HG02981 (cell line): ENCODE data around the gene SLC6A19.
"Not testable (repeated sequence)": the region's sequence is repeated elsewhere in the genome, so short reads cannot be mapped to it uniquely, and the experiment has no call there.

Experiments used
- ATAC-seq: cut with Tn5 transposase; IDR thresholded peaks from one replicate; pipeline ENCODE4 v1.9.1; 2021; ENCODE audit warnings: mild to moderate bottlenecking, moderate library complexity; ENCODE audit not compliant: unreplicated experiment

Gene SLC6A19

DNA sequence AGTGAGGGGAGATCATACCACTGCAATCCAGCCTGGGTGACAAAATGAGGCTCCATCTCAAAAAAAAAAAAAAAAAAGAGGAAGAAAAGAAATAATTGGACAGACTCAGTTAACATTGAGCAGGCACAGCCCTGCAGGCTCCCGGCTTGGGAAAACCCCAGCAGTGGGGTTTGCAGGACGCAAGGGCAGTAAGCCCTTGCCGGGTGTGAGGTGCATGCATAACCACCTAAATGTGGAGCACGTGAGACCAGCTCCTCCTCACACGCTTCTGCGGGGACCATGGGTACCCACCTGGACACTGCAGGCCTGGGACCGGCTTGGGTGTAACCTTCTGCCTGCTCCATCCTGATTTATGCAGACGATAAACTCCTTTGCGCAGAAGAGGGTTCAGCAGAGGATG, 19.0 kb downstream of the SLC6A19 start:
- no peak for ATAC-seq

DNA sequence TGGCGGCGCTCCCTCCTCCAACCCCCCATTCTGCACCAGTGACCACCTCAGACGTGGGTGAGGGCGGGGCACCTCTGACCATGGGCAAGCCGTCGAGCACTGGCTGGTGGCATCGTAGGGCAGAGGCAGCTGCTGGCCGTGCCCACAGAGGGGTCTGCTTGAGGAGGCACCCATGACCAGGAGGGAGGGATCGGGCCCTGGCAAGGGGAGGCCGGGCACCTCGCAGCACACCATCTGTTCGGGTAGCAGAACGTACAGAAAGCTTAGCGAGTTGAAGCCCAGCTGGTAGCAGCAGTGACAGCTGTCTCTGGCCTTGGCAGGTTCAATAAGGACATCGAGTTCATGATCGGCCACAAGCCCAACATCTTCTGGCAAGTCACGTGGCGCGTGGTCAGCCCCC, 19.4 kb downstream of the SLC6A19 start:
- ATAC-seq: no peak

DNA sequence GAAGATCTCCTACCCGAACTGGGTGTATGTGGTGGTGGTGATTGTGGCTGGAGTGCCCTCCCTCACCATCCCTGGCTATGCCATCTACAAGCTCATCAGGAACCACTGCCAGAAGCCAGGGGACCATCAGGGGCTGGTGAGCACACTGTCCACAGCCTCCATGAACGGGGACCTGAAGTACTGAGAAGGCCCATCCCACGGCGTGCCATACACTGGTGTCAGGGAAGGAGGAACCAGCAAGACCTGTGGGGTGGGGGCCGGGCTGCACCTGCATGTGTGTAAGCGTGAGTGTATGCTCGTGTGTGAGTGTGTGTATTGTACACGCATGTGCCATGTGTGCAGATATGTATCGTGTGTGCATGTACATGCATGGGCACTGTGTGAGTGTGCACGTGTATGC, 20.3 kb downstream of the SLC6A19 start:
- ATAC-seq: no peak

DNA sequence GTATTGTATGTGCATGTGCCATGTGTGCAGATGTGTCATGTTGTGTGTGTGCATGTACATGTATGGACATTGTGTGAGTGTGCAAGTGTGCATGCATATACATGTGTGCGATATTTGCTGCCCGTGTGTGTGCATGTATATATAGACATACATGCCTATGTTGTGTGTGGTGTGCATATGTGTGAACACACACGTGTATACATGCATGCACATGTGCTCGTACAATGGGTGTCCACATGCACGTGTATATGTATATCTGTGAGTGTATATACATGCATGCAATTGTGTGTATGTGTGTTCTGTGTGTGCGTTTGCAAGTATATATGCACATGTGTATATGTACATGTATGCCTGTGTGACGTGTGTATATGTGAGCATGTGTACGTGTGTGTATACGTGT, 20.8 kb downstream of the SLC6A19 start:
- no peak for ATAC-seq

DNA sequence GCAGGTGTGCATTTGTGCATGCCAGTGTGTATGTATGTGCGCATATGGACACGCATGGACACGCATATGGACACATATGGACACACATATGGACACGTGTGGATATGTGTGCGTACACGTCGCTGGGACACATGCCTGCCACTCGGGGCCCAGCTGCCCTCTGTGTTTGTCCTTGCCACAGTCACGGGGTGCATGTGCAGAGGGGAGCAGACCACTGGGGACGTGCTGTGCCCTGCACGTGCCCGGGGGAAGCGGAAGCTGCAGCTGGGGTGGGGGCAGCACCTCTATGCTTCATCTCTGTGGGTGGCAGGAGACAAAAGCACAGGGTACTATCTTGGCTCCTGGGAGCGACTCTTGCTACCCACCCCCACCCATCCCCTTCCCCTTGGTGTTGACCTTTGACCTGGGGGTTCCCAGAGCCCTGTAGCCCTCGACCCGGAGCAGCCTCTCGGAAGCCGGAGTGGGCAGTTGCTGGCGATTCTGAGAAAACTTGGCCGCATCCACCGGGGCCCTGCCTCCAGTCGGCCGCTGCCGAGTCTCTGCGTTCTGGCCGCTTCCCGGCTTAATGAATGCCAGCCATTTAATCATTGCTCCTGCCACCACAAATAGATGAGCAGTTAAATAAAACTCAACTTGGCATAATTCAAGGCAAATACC, 21.4 kb downstream of the SLC6A19 start:
- no peak for ATAC-seq

DNA sequence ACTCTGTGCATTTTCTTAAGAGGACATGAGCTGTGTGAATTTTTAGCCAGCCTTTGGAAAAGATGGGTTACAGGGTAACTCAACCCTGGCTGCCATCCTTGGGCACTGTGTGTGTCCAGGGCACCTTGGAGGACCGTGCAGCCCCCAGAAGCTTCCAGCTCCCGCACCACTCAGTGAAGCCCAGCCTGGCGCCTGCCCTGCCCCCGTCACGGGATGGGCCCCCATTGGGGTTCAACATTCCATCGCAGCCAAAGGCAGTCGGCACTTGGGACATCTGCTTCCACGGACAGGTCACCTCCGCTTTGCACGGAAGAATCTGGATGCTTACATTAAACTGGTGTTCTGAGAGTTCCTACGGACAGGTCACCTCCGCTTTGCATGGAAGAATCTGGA, 21.9 kb downstream of the SLC6A19 start:
- no peak for ATAC-seq

DNA sequence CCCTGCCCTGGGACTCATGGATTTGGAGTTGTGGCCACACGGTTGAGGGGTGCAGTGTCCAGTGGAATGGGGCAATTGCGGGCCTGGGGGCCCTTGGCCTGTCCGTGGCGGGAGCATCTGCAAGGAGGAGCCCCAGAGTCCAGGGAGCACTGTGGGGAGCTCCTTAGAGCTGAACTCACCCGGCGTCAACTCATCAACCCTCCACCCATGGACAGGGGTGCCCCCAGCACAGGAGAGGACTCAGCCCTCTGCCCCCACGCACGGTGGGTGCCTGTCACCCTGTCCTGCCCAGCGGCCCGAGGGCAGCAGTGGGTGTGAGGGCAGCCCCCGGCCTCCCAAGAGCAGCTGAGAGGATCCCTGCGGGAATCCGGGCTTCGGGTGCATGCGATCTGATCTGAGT, 23.2 kb downstream of the SLC6A19 start:
- ATAC-seq: no peak

DNA sequence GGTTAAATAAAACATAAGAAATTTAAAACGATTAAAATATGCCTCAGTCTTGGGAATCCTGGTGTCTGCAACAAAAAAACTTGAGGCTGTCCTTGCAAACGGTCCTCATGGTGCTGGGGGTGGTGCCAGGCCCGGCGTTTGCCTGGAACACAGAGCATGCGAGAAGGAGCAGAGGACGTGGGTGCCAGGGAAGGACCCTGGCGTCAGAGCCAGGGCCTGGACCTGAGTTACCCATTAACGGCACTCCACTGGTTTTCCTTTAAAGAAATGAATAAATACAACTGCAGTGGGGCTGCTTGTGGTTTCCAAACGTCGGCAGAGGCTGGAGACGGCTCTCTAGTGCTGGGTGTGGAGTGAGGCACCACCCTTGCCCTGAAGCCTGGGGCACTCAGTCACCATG, 23.7 kb downstream of the SLC6A19 start, which contains the start of gene SLC6A18:
TSS of gene SLC6A18 (plus strand) at position 301 of the 400 bp plus-strand sequence. CDS start at position 398, 97 bp downstream.
- ATAC-seq: no peak

DNA sequence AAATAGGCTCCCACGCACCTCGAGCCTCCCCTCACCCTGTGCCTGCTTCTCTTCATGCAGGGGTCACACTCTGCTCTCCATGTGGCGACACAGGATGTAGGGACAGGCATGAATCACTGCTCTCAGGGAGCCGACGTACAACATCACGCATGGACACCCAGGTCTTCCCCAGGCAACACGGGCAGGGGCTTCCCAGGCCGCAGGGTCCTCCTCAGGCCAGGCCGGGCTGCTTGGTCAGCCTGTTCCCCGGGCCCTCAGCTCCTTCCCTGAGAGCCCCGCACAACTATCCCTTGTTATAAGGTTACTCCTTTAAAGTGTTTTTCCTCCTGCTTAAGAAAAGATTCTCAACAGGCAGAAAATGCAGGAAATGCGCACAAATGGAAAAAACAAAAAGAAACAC, 24.8 kb downstream of the SLC6A19 start:
- ATAC-seq: no peak

DNA sequence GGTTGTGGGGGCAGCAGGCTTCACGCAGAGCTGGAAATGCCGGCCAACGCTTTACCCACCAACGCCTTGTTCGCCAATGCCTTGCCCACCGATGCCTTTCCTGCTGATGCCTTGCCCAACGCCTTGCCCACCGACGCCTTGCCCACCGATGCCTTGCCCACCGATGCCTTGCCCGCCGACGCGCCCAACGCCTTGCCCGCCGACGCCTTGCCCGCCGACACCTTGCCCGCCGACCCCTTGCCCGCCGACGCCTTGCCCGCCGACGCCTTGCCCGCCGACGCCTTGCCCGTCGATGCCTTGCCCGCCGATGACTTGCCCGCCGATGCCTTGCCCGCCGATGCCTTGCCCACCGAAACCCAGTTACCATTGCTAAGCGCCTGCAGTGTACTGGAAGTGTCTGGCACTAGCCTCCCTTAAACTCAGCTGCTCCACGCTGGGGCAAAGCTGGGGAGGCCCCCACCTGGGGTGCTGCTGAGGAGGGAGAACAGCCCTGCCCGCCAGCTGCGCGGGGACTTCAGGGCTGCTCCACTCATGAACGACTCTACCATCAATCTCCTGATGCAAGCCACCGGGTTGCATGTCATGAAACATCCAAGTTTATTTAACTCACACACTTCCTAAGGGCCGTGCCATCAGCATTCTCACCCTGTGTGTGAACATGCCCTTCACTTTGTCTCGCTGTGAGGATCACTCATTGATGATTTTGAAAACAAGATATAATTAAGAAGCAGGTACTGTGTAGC, 25.6 kb downstream of the SLC6A19 start:
- ATAC-seq: no peak

DNA sequence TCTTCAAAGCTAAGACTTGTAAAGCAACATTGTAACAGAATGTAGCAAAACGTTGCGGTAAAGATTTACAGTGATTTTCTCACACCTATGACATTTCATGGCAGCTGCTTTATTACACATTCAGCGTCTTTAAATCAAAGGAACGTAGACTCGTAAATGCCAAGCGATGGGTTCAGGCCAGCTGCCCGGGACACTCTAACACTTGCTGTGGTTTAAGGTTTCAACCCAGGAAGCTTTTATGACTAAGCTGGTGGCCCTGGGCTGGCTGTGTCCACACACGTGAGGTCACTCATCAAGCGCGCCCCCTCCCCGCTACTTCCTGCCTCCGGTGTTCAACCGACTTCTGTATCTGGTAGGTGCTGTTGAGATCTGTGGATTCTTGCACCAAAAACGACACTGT, 26.3 kb downstream of the SLC6A19 start:
- no peak for ATAC-seq

DNA sequence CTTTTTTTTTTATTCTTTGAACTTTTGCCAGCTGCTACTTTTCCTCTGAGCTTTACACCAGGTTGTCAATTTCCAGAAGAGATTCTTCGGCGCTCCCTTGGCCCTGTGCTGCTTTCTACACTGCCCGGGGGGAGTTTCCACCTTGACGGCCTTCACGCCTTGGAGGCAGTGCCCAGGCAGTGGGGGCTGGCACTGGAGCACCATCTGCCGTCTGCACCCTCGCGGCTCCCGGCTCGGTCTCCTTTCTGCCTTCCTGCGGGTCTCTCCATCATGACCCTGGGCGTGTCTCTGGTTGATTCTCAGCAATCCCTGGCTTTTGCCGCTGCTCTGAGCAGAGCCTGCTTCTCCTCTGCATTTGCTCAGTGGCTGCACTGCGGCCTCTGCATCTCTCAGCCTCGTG, 26.7 kb downstream of the SLC6A19 start:
- no peak for ATAC-seq

DNA sequence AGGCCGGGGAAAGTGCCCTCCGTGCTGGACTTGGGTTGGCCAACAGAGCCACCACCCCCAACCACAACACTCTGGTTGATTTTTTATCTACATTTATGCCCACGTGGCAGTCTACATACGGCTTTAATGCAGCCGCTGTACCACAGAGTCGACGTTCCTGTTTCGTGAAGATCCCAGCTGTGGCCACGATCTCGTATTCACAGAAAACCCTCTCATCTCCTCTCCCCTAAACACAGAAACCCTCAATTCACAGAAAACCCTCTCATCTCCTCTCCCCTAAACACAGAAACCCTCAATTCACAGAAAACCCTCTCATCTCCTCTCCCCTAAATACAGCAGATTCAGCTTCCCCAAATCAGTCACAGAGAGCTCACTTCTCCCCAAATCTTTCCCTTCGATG, 27.6 kb downstream of the SLC6A19 start:
- not testable (repeated sequence) for ATAC-seq

DNA sequence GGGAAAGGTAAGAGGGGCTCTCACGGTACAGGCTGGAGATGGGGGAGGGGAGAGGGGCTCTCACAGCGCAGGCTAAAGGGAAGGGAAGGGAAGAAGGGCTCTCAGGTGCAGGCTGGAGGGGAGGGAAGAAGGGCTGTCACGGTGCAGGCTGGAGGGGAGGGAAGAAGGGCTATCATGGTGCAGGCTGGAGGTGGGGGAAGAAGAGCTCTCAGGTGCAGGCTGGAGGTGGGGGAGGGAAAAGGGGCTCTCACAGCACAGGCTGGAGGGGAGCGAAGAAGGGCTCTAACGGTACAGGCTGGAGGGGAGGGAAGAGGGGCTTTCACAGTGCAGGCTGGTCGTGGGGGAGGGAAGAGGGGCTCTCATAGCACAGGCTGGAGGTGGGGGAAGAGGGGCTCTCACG, 28.4 kb downstream of the SLC6A19 start:
- no peak for ATAC-seq

DNA sequence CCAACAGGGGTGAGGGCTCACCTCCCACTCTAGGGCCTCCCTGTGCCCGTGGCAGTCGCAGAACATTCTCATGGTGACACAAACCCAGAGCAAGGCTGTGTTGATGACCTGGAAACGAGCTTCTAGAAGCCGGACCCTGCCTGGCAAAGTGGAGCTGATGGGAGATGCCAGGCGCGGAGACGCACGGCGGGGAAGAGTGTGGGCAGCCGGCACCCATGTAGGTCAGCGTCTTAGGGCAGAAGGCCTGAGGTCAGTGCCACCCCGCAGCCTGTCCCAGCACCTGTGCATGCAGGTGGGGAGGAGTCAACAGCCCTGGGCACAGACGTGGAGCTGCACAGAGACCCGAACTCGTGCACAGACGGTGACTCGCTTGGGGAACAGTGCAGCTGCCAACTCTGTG, 29.2 kb downstream of the SLC6A19 start:
- no peak for ATAC-seq

DNA sequence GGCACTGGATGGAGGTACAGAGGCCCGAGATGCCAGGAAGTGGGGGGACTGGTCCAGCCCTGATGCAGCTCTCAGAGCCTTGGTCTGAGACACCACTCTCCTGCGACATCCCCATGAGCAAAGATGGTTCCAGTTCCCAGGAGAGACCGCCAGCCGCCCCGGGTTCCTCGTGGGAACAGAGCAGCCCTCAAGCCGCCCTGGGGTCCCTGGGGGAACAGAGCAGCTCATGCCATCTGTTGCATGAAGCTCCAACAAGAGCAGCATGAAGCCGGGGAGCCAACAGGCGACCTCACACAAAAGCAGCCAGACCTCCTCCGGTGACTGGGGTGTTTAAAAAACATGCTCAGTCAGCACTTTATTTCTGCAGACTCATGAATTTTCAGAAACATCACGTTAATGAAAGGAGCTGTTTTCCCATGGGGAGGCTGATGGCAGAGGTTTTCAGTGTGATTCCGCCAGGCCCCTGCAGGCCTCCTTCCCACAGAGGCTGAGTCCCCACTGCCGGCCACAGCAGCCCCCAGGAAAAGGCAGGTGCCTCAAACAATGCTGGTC, 30.0 kb downstream of the SLC6A19 start:
- no peak for ATAC-seq

DNA sequence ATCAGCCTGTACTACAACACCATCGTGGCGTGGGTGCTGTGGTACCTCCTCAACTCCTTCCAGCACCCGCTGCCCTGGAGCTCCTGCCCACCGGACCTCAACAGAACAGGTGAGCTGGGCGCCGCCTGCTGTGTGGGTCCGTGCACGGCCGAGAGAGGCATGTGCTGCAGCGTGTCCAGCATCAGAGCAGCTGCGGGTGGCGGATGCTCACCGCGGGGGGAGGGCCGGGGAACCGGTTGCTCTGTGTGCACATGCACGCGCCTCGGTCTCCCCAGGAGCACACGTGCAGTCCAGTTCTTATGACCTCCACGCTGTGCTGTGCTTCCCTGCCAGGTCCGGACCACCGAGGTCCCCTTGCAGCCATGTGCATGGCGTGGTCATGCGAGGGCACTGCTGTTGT, 31.4 kb downstream of the SLC6A19 start:
- no peak for ATAC-seq

DNA sequence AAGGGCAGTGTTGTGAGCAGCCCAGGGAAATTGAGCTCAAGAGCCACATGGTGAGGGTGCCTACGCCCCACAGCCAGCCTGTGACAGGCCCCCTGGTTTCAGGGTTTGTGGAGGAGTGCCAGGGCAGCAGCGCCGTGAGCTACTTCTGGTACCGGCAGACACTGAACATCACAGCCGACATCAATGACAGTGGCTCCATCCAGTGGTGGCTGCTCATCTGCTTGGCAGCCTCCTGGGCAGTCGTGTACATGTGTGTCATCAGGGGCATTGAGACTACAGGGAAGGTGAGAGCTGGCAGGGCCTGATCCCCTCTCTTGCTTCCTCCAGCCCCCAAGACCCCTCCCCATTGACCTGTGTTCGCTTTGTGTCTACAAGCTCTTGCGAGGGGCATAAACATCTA, 34.0 kb downstream of the SLC6A19 start:
- no peak for ATAC-seq

DNA sequence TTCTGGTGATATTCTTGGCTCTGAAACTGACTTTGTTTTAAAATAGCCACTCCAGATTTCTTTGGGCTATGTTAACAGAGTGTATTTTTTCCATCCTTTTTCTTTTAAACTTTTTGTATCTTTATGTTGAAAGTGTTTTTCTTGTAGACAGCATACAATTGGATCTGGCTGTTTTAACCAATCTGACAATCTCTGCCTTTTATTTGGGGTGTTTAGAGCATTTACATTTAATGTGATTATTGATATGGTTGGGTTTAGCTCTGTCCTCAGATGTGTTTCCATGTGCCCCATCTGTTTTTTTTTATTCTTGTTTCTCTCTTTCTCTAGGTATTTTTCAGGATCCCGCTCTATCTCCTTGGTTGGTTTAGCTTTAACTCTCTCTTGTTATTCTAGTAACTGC, 34.4 kb downstream of the SLC6A19 start:
- no peak for ATAC-seq

DNA sequence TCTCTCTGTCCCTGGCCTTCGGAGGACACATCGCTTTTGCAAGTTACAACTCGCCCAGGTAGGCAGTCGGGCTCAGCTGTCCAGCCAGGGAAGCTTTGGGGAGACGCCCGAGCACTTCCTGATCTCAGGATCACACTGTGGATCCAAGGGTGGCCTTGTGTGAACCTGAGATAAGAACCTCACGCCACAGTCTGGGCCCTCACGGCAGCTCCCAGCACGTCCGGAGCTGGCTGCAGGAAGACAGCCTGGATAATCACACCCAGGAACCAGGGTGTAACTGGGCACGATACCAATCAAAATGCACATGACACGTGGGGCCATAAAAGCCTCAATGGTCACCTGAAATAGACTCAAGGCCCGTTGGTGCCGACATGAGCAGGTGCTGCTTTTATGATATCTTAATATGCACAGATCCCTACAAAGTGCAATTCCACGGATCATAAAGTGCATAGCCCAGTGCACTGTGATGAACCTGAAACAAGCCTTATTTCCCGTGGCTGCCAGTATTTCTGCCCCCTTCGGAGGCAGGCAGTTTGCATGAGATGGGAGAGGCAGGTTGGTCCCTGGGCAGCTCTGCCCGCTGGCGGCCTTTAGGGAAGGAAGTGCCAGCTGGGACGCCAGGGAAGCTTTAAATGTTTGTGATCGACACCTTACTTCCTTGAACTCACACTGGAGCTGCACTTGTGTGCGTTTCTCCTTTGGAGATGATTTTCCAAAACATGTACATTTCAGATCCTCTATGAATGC, 38.3 kb downstream of the SLC6A19 start:
- ATAC-seq: no peak

DNA sequence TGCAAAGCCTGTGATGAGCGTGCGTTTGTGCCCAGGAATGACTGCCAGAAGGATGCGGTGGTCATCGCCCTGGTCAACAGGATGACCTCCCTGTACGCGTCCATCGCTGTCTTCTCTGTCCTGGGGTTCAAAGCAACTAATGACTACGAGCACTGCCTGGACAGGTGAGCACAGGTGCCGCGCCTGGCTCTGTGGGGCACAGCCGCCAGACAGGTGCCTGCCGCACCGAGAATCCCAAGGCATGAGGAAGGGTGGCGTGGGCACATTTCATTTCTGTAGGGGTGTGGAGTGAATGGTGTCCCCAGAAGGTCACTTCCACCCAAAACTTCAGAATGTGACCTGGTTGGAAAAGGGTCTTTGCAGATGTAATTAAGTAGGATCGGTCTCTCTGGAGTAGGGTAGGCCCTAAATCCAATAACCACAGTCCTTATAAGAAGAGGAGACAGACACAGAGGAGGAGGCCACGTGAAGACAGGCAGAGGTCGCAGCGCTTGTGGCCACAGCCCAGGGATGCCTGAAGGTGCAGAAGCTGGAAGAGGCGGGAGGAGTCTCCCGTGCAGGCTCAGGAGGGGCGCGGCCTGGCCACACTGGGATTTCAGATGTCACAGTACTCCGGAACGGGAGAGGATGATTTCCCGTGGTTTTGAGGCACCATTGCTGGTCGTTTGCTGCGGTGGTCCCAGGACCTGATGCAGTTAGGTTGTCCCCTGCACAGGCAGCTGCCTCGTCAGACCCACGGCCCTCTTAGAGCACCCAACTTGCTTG, 39.3 kb downstream of the SLC6A19 start:
- ATAC-seq: no peak
